Keratinocyte (primary cell): Measurements from ENCODE around the gene ACOT9.

Source experiments
- CTCF ChIP-seq, 3 experiments: IDR thresholded peaks in 1 of 3; conservative IDR thresholded peaks in 1 of 3; optimal IDR thresholded peaks in 1 of 3; 2 replicates in 2 of 3; 3 replicates in 1 of 3; pipeline versions ENCODE3 to v1.5.1; 2011; ENCODE audit warnings: low read length in 3 of 3, mild to moderate bottlenecking in 3 of 3, moderate library complexity in 2 of 3, control low read depth in 1 of 3, inconsistent platforms in 1 of 3; ENCODE audit not compliant: insufficient read depth in 2 of 3; ENCODE audit errors: extremely low read depth in 1 of 3
- EZH2 ChIP-seq: IDR thresholded peaks from one replicate; pipeline ENCODE4 v1.6.1; 2012; ENCODE audit warnings: inconsistent platforms, mild to moderate bottlenecking, low read length, moderate library complexity

DNA sequence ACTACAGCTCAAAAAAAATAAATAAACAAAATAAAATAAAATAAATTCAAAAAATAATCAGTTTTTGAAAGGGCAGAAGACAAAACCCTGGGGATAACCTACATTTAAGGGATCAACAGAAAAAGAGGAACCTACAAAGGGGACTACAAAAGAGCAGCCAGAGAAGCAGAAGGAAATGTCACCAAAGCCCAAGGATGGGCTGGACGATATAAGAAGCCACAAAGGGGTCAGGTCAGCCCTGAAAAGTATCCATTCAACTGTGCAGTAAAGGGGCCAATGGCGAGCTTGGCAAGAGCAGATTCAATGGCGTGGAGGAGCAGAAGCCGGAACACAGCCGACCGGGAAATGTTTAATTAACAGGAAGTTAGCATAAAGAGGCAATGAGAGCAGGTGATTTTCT is 16.9 kb downstream of the ACOT9 start:
- TF ChIP-seq CTCF (optimal IDR thresholded peaks at IDR 0.05 in 1 of 3, IDR thresholded peaks at IDR 0.05 in 1 of 3, conservative IDR thresholded peaks at IDR 0.05 in 1 of 3; ENCODE audit: extremely low read depth in 1 of 3, insufficient read depth in 2 of 3, low read length in 3 of 3) (no peak), EZH2 (no peak)
